Mesothelial cell of epicardium (in vitro differentiated cells): ENCODE results near the gene MLPH. TPM values are rescaled to one million over a fixed set of nuclear protein-coding genes. Genes with fewer than 3 reads are reported as not detected.

ENCODE experiments used
- DNase-seq, 2 experiments: peaks; one replicate each; pipeline ENCODE4 v3.0.0; 2021; ENCODE audit warnings: low spot score in 2 of 2; ENCODE audit not compliant: unreplicated experiment in 2 of 2
- H3K27ac Mint-ChIP-seq: 2 replicates; pipeline ENCODE4 v1.8.0; 2021; ENCODE audit warnings: mixed read lengths
- H3K27me3 Mint-ChIP-seq: 2 replicates; pipeline ENCODE4 v1.8.0; 2021; ENCODE audit warnings: low read depth, mixed read lengths
- H3K36me3 Mint-ChIP-seq: 2 replicates; pipeline ENCODE4 v1.8.0; 2021; ENCODE audit warnings: mixed read lengths
- H3K4me1 Mint-ChIP-seq: 2 replicates; pipeline ENCODE4 v1.8.0; 2021; ENCODE audit warnings: mixed read lengths
- H3K4me3 Mint-ChIP-seq: 2 replicates; pipeline ENCODE4 v1.8.0; 2021; ENCODE audit warnings: mild to moderate bottlenecking, moderate library complexity, mixed read lengths
- H3K9me3 Mint-ChIP-seq: 2 replicates; pipeline ENCODE4 v1.8.0; 2021; ENCODE audit warnings: mixed read lengths
- CTCF ChIP-seq: fragments of 200-600 bp; sonication (generic); IDR thresholded peaks from one replicate; pipeline ENCODE4 v1.5.0; 2021; ENCODE audit warnings: antibody characterized with exemption; ENCODE audit not compliant: unreplicated experiment
- total RNA-seq: library from RNA; stranded (reverse); gene quantifications from 3 replicates; pipeline ENCODE4 v1.2.1, GENCODE V29; 2021

The MLPH gene
- total RNA-seq, 1 donor from 2014 or later = 6.1 TPM

DNA sequence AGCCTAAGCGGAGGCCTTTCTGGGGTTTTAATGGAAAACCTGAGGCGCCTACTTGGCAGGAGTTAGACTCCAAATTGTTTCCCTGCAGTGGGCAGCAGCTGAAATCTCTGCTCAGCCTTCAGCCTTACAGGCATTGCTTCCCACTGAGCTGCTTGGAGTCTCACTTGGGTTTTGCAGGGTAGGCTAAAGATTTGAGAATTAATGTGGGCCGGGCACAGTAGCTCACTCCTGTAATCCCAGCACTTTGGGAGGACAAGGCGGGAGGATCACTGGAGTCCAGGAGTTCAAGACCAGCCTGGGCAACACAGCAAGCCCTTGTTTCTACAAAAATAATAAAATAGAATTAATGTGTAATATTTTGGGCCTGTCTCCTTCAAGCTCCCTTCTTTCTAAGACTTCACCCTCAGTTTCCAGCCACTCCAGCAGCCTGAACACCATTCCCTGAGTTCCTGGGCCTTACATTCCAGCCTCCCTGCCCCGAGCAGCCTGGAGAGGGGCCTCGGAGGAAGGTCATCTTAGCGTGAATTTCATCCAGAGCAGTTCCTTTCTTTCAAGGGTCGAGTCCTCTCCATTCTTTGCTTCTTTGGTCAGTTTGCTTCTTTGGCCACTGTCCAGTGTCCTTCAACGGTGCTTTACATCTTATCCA is 112.5 kb downstream of the MLPH start:
- no peak overlapping the region for H3K27ac Mint-ChIP-seq

DNA sequence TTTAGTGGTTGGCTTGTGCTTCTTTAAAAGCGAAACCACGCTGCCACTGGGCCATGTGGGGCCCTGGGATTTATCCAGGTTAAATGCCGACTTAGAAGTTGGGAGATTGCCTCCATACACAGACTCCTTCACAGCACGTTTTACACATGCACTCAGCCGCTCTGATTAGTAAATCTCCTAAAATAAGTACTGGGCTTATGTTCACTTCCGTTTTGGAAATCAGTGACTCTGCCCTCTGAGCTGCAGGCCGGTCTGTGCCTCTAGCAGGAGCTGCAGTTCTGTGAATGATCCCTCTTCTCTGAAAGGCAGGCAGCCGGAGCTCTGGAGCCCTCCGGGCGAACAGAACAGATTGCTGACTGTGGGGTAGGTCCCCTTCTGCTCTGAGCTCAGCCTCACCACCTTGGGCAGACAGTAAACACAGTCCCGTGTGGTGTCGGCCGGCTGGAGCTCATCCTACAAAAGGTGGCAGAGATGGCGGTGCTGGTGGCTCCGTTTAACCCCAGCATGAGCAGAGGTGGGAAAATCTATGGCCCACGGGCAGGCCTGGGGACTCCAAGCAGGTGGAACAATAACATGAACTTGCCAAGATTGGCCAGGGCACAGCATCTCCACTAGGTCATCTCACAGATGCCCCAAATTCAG is 113.3 kb downstream of the MLPH start:
- Mint-ChIP-seq H3K9me3 (no peaks in the 10 kb centered on the region), H3K4me1 (peaks cover 36% of the 10 kb centered on the region)
- TF ChIP-seq CTCF = no peak

More for the DNA sequence above, 112.5 kb downstream of the MLPH start:
- peaks cover 43% of the 10 kb centered on the region for H3K4me1 Mint-ChIP-seq
- H3K36me3 Mint-ChIP-seq = no peaks in the 10 kb centered on the region
- peaks cover 25% of the 10 kb centered on the region for H3K27me3 Mint-ChIP-seq
- DNase-seq = no peak
- no peak for TF ChIP-seq CTCF
- H3K4me3 Mint-ChIP-seq = no peak overlapping the region
- no peaks in the 10 kb centered on the region for H3K9me3 Mint-ChIP-seq

GRCh38 chr2:237601453-237602116 is 114.5 kb downstream of the MLPH start:
- Mint-ChIP-seq H3K4me1 (peaks cover 35% of the 10 kb centered on the region), H3K4me3 (no peak overlapping the region), H3K27ac (no peak overlapping the region), H3K36me3 (no peaks in the 10 kb centered on the region), H3K27me3 (peaks cover 21% of the 10 kb centered on the region), H3K9me3 (no peaks in the 10 kb centered on the region)
- no peak for DNase-seq
- no peak for TF ChIP-seq CTCF

More for the DNA sequence above, 113.3 kb downstream of the MLPH start:
- Mint-ChIP-seq H3K27ac (no peak overlapping the region), H3K36me3 (no peaks in the 10 kb centered on the region), H3K4me3 (no peak overlapping the region), H3K27me3 (peaks cover 22% of the 10 kb centered on the region)
- no peak for DNase-seq

- Mint-ChIP-seq H3K27ac (no peak overlapping the region), H3K36me3 (no peaks in the 10 kb centered on the region), H3K4me3 (no peak overlapping the region), H3K4me1 (peaks cover 35% of the 10 kb centered on the region), H3K9me3 (peaks cover 5% of the 10 kb centered on the region), H3K27me3 (peaks cover 20% of the 10 kb centered on the region)
- no peak for DNase-seq
- no peak for TF ChIP-seq CTCF
These were observed 115.4 kb downstream of the MLPH start for GRCh38 chr2:237602409-237602808.

GRCh38 chr2:237603049-237603717 is 116.1 kb downstream of the MLPH start:
- Mint-ChIP-seq H3K9me3 (peaks cover 7% of the 10 kb centered on the region), H3K4me3 (no peak overlapping the region), H3K27me3 (peaks cover 17% of the 10 kb centered on the region)

More at GRCh38 chr2:237603049-237603717, 116.1 kb downstream of the MLPH start:
- DNase-seq = no peak
- Mint-ChIP-seq H3K36me3 (no peaks in the 10 kb centered on the region), H3K27ac (no peak overlapping the region), H3K4me1 (peaks cover 35% of the 10 kb centered on the region)
- no peak for TF ChIP-seq CTCF
